Measurements from ENCODE around the gene TFCP2L1. TPM values are rescaled to one million over a fixed set of nuclear protein-coding genes. Genes with fewer than 3 reads are reported as not detected.

The TFCP2L1 gene
- total RNA-seq, 1 donor from 2014 or later = 0.14 TPM

DNA sequence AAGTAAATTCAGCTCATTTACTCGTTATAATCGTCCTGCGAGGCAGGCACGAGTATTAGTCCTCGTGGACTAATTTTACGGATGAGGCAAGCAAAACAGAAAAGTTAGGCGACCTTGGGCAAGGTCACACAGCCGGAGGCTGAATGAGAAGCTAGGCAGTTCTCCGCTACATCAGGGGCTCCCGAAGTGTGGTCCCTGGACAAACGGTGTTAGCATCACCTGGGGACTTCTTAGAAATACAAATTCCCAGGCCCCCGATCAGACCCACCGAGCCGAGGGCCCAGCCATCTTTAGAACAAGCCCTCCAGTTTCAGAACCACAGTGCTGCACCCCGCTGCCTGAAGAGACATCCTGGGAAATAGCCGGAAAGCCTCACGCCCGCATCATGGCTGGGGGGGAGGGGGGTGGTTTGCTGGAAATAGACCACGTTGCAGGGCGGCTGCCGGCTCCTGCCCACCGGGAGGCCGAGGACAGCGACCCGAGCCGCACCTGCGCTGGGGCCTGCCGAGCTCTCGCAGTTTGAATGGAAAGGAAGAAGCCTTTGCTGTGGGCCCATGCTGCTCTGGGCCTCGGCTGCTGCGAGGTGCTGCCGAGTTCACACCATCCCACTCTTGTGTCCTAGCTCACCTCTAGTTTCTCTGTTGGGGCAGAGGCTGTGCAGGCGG lies 72.2 kb downstream of the TFCP2L1 start:
- H3K36me3 ChIP-seq = no peaks in the 10 kb centered on the region
- DNase-seq = no peak
- no peak overlapping the region for H3K27ac ChIP-seq (replicated peaks)
- TF ChIP-seq, protein P1, sequence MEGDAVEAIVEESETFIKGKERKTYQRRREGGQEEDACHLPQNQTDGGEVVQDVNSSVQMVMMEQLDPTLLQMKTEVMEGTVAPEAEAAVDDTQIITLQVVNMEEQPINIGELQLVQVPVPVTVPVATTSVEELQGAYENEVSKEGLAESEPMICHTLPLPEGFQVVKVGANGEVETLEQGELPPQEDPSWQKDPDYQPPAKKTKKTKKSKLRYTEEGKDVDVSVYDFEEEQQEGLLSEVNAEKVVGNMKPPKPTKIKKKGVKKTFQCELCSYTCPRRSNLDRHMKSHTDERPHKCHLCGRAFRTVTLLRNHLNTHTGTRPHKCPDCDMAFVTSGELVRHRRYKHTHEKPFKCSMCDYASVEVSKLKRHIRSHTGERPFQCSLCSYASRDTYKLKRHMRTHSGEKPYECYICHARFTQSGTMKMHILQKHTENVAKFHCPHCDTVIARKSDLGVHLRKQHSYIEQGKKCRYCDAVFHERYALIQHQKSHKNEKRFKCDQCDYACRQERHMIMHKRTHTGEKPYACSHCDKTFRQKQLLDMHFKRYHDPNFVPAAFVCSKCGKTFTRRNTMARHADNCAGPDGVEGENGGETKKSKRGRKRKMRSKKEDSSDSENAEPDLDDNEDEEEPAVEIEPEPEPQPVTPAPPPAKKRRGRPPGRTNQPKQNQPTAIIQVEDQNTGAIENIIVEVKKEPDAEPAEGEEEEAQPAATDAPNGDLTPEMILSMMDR (IDR thresholded peaks at IDR 0.05; ENCODE audit: borderline replicate concordance) = no peak
- H3K4me3 ChIP-seq = no peak overlapping the region
- no peaks in the 10 kb centered on the region for H3K4me1 ChIP-seq
- intact Hi-C loops (cut with micrococcal nuclease) = no loop called here
- H3K27me3 ChIP-seq (ENCODE audit: low read depth) = peaks cover 17% of the 10 kb centered on the region
- H3K9me3 ChIP-seq (replicated peaks) = no peaks in the 10 kb centered on the region

DNA sequence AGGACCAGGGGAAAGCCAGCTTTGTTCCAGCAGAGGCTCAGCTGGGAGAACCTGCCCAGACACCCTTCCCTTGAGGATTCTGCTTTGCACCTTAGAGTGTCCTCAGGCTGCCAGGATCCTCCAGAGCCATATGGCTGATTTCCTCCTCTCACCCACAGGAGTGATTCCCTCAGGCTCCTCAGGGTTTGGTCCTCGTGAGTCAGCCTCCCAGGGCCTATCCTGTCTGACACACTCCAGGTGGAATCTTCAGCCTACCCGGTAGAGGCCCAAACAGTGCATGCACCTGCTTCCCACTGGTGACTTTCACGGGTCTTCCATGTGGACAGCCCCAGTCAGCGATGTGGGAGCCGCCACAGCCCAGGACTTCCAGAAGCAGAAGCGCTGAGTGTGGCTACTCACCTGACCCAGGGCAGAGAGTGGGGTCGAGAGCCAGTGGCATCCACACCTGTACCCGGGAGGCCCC lies 73.3 kb downstream of the TFCP2L1 start:
- intact Hi-C loops (cut with micrococcal nuclease) = no loop called here
- DNase-seq = no peak
- Histone ChIP-seq H3K4me3 (no peak overlapping the region), H3K9me3 (replicated peaks) (no peaks in the 10 kb centered on the region), H3K27me3 (ENCODE audit: low read depth) (peaks cover 17% of the 10 kb centered on the region), H3K4me1 (no peaks in the 10 kb centered on the region), H3K36me3 (no peaks in the 10 kb centered on the region), H3K27ac (replicated peaks) (no peak overlapping the region)
- TF ChIP-seq, protein P1 (IDR thresholded peaks at IDR 0.05; ENCODE audit: borderline replicate concordance) = no peak

DNA sequence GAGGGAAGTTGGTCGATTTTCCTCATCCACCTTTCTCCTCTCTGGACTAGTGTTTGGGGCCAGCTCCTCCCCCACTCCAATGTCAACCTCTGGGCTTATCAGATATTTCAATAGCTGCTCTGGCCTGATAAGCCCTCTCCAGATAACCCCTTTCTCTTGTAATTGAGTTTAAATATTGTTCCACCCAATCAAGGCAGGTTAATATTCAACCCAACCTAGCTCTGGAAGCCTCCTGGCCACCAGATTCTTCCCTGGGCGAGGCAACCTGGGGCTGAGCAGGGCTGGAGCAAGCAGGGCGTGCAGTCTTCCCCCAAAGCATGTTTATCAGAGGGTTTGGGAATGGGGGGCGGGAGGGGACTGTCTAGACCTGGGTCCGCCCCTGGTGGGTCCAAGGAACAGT lies 73.8 kb downstream of the TFCP2L1 start:
- Histone ChIP-seq H3K4me1 (no peaks in the 10 kb centered on the region), H3K27me3 (ENCODE audit: low read depth) (peaks cover 17% of the 10 kb centered on the region), H3K9me3 (replicated peaks) (no peaks in the 10 kb centered on the region), H3K4me3 (no peak overlapping the region), H3K36me3 (no peaks in the 10 kb centered on the region), H3K27ac (replicated peaks) (no peak overlapping the region)
- TF ChIP-seq, protein P1 (IDR thresholded peaks at IDR 0.05; ENCODE audit: borderline replicate concordance) = no peak
- DNase-seq = no peak
- intact Hi-C loops (cut with micrococcal nuclease) = no loop called here

DNA sequence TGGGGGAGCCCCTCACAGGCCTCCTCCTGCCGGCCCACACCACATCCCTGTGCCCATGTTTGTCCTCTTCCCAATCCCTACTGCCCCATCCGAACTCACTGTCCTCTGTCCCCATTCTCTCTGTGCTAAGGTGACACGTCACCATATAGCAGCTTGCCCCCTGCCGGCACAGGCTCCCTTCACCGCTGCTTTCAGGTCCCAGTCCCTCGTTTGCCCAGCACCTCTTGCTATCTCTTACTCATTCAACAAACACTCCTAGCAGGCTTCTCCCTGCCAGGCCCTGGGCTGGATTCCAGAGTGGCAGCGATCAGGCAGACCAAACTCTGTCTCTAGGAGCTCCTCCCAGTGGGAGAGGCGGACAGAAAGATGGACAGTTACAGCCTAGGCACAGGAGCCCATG lies 74.3 kb downstream of the TFCP2L1 start:
- Histone ChIP-seq H3K9me3 (replicated peaks) (no peaks in the 10 kb centered on the region), H3K27me3 (ENCODE audit: low read depth) (peaks cover 17% of the 10 kb centered on the region), H3K4me1 (peaks cover 2% of the 10 kb centered on the region), H3K4me3 (no peak overlapping the region), H3K27ac (replicated peaks) (no peak overlapping the region), H3K36me3 (no peaks in the 10 kb centered on the region)
- TF ChIP-seq, protein P1 (IDR thresholded peaks at IDR 0.05; ENCODE audit: borderline replicate concordance) = no peak
- intact Hi-C loops (cut with micrococcal nuclease) = no loop called here
- DNase-seq = peak; percentile 42

DNA sequence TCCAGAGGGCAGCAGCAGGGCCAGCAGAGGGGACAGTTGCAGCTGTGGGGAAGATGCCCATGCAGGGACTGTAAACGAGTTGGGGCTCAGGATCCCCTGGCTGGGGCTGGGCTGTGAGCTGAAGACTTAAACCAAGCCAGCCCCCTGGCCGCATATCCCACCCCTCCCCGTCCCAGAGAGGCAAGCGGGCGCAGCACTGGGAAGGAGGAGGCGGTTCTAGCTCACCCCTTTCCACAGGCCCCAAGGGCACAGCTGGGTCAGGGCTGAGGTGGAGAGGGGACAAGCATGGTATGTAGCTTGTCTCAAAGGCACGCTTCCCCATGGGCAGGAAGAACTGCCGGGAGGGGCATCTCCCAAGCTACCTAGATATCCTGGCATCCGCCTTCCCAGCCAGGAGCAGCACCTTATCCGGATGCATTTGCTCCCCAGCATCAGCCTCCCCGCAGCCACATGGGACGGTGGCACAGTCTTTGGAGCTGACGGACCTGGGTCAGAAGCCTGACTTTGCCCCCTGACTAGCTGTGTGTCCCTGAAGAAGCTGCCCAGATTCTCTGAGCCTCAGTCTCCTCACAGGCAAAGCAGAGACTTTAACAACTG lies 75.9 kb downstream of the TFCP2L1 start:
- TF ChIP-seq, protein P1 (IDR thresholded peaks at IDR 0.05; ENCODE audit: borderline replicate concordance) = no peak
- H3K27me3 ChIP-seq (ENCODE audit: low read depth) = peaks cover 14% of the 10 kb centered on the region
- H3K9me3 ChIP-seq (replicated peaks) = no peaks in the 10 kb centered on the region
- no peak for DNase-seq
- peaks cover 4% of the 10 kb centered on the region for H3K4me1 ChIP-seq
- no peak overlapping the region for H3K4me3 ChIP-seq
- H3K27ac ChIP-seq (replicated peaks) = no peak overlapping the region
- H3K36me3 ChIP-seq = no peaks in the 10 kb centered on the region
- intact Hi-C loops (cut with micrococcal nuclease) = no loop called here

All from left ventricle myocardium inferior (tissue), 1 donor.